HG02973 (cell line): ENCODE measurements around the gene ENTHD1.

Source experiments
- ATAC-seq: cut with Tn5 transposase; IDR thresholded peaks from one replicate; pipeline ENCODE4 v1.9.1; 2021; ENCODE audit warnings: moderate library complexity; ENCODE audit not compliant: unreplicated experiment

ENTHD1 gene

GRCh38 chr22:39893526-39893925 is at the start of gene ENTHD1:
Gene ENTHD1, minus strand, starts transcription at chr22:39893760. Its CDS starts 6,012 bp downstream, at chr22:39887748.
- ATAC-seq, result no peak

- ATAC-seq, result no peak
Measured at GRCh38 chr22:39943337-39943736, 49.8 kb upstream of the ENTHD1 start.

- ATAC-seq, result no peak
Measured at GRCh38 chr22:39942439-39943230, 49.1 kb upstream of the ENTHD1 start.

- ATAC-seq, result no peak
Measured at GRCh38 chr22:39941601-39942000, 48.0 kb upstream of the ENTHD1 start.

GRCh38 chr22:39940757-39941305 is 47.3 kb upstream of the ENTHD1 start:
- ATAC-seq, result no peak

- ATAC-seq, result no peak
Measured at GRCh38 chr22:39939830-39940229, 46.3 kb upstream of the ENTHD1 start.

GRCh38 chr22:39938509-39939111 is 45.0 kb upstream of the ENTHD1 start:
- ATAC-seq, result no peak

GRCh38 chr22:39937906-39938305 is 44.3 kb upstream of the ENTHD1 start:
- ATAC-seq, result no peak

- ATAC-seq, result no peak
Measured at GRCh38 chr22:39936523-39937145, 43.1 kb upstream of the ENTHD1 start.

GRCh38 chr22:39935612-39936011 is 42.1 kb upstream of the ENTHD1 start:
- ATAC-seq, result no peak

- ATAC-seq, result no peak
Measured at GRCh38 chr22:39935116-39935515, 41.6 kb upstream of the ENTHD1 start.

- ATAC-seq, result no peak
Measured at GRCh38 chr22:39933741-39934140, 40.2 kb upstream of the ENTHD1 start.

- ATAC-seq, result no peak
Measured at GRCh38 chr22:39932918-39933649, 39.5 kb upstream of the ENTHD1 start.

GRCh38 chr22:39932166-39932565 is 38.6 kb upstream of the ENTHD1 start:
- no peak for ATAC-seq

- no peak for ATAC-seq
Measured at GRCh38 chr22:39931251-39931650, 37.7 kb upstream of the ENTHD1 start.

- no peak for ATAC-seq
Measured at GRCh38 chr22:39928536-39929520, 35.3 kb upstream of the ENTHD1 start.

GRCh38 chr22:39927544-39927943 is 34.0 kb upstream of the ENTHD1 start:
- no peak for ATAC-seq

GRCh38 chr22:39926753-39927152 is 33.2 kb upstream of the ENTHD1 start:
- ATAC-seq, result no peak

GRCh38 chr22:39925909-39926679 is 32.5 kb upstream of the ENTHD1 start:
- no peak for ATAC-seq
